Dendritic cell treated with granulocyte-macrophage colony-stimulating factor and Interleukin-4, amounts not matched to agents 40 ng/mL and 50 ng/mL, for 4 days (primary cell): ENCODE results near the gene GPRC5A.

Experiments used
- H3K27ac Mint-ChIP-seq: one replicate; pipeline ENCODE4 v1.8.0; 2022; ENCODE audit warnings: mild to moderate bottlenecking, mixed read lengths
- H3K27me3 Mint-ChIP-seq: one replicate; pipeline ENCODE4 v1.8.0; 2022; ENCODE audit warnings: mild to moderate bottlenecking, mixed read lengths
- H3K36me3 Mint-ChIP-seq: one replicate; pipeline ENCODE4 v1.8.0; 2022; ENCODE audit warnings: low read depth, mixed read lengths
- H3K4me1 Mint-ChIP-seq: one replicate; pipeline ENCODE4 v1.8.0; 2022; ENCODE audit warnings: low read depth, mixed read lengths
- H3K4me3 Mint-ChIP-seq: one replicate; pipeline ENCODE4 v1.8.0; 2022; ENCODE audit warnings: mild to moderate bottlenecking, moderate library complexity, mixed read lengths
- H3K9me3 Mint-ChIP-seq: one replicate; pipeline ENCODE4 v1.8.0; 2022; ENCODE audit warnings: mixed read lengths
- intact Hi-C: fragments of 100-400 bp; cut with micrococcal nuclease; formaldehyde crosslinking; loops from one replicate; pipeline ENCODE4 v1.15.0; 2022

GPRC5A gene

DNA sequence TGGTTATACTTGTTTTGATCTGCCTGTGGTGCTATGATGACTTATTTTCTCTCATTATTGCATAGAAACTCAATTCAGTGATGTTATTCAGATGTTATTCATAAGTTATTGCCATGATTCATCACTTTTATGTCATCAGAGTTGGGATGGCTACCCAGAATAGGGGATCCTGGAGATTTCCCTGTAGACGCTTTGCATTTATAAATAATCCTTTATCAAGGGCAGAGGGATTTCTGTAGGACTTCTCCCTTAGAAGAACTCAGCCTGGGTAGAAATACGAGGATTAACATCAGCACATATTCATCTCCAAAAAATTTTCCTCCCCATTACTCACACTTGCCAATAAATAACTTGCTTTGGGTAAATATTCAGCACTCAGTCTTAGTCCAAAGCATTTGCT, 4.9 kb downstream of the GPRC5A start:
- Mint-ChIP-seq H3K4me3 (no peak overlapping the region), H3K36me3 (no peaks in the 10 kb centered on the region), H3K27ac (no peak overlapping the region), H3K27me3 (peaks cover 28% of the 10 kb centered on the region), H3K9me3 (no peaks in the 10 kb centered on the region), H3K4me1 (peaks cover 6% of the 10 kb centered on the region)
- intact Hi-C loops, result no loop called here

DNA sequence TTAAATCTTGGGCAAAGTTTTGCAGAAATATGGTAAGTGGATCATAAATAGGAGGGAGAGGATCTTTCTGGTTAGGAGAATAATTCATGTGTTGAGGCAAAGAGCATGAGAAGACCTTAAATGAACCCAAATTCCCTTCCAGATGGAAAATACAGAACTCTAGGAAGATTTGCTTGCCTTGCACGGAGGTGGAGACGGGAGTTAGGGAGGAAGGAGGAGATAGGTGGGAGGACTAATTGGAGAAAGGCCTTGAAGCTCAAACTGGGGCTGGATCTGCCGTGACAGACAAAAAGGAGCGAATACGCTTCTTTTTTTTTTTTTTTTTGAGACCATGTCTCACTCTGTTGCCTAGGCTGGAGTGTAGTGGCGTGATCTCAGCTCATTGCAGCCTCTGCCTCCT, 5.9 kb downstream of the GPRC5A start:
- Mint-ChIP-seq H3K4me3 (no peak overlapping the region), H3K27me3 (peaks cover 20% of the 10 kb centered on the region), H3K4me1 (no peaks in the 10 kb centered on the region), H3K27ac (no peak overlapping the region), H3K36me3 (no peaks in the 10 kb centered on the region), H3K9me3 (no peaks in the 10 kb centered on the region)
- intact Hi-C loops, result no loop called here

DNA sequence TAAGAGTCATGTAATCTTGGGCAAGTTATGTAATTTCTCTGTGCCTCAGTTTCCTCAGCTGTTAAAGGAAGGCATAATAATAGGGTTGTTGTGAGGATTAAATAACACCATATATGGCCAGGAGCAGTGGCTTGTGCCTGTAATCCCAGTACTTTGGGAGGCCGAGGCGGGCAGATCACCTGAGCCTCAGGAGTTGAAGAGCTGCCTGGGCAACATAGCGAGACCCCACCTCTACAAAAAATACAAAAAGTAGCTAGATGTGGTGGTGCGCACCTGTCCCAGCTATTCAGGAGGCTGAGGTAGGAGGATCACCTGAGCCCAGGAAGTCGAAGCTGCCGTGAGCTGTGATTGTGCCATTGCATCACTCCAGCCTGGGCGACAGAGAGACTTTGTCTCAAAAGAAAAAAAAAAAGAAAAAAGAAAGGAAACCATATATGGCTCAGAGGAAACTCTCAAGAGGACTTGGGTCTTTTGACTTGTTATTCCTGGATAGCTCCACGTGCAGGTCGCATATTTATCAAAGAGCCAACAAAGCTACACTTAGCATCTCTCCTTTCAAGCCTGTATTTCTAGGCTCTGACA, 6.9 kb downstream of the GPRC5A start:
- H3K27ac Mint-ChIP-seq, result no peak overlapping the region
- no peak overlapping the region for H3K4me3 Mint-ChIP-seq
- H3K27me3 Mint-ChIP-seq, result peaks cover 11% of the 10 kb centered on the region
- no peaks in the 10 kb centered on the region for H3K36me3 Mint-ChIP-seq
- no peaks in the 10 kb centered on the region for H3K4me1 Mint-ChIP-seq
- intact Hi-C loops, result no loop called here
- no peaks in the 10 kb centered on the region for H3K9me3 Mint-ChIP-seq

DNA sequence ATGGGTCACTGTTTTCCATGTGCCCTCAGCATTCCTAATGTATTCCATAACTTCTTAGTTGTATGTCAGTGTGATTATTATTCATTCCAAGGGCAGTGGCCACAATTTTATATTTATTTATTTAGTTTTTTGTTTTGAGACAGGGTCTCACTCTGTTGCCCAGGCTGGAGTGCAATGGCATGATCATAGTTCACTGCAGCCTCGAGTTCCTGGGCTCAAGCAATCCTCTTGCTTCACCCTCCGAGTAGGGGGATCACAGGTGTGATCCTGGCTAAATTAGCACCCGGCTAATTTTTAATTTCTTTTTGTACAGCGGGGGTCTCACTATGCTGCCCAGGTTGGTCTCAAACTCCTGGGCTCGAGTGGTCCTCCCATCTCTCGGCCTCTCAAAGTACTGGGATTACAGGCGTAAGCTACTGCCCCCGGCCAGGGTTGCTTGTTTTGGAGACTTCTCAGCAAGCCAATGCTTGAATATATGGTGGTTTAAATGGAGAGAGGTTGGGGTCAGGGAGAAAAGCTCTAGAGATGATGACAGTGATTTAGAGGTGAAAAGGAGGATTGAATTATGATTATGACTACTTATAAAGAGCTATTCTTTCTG, 7.6 kb downstream of the GPRC5A start:
- Mint-ChIP-seq H3K4me1 (peaks cover 5% of the 10 kb centered on the region), H3K4me3 (no peak overlapping the region), H3K36me3 (no peaks in the 10 kb centered on the region), H3K27me3 (peaks cover 5% of the 10 kb centered on the region), H3K9me3 (no peaks in the 10 kb centered on the region), H3K27ac (no peak overlapping the region)
- intact Hi-C loops, result no loop called here

DNA sequence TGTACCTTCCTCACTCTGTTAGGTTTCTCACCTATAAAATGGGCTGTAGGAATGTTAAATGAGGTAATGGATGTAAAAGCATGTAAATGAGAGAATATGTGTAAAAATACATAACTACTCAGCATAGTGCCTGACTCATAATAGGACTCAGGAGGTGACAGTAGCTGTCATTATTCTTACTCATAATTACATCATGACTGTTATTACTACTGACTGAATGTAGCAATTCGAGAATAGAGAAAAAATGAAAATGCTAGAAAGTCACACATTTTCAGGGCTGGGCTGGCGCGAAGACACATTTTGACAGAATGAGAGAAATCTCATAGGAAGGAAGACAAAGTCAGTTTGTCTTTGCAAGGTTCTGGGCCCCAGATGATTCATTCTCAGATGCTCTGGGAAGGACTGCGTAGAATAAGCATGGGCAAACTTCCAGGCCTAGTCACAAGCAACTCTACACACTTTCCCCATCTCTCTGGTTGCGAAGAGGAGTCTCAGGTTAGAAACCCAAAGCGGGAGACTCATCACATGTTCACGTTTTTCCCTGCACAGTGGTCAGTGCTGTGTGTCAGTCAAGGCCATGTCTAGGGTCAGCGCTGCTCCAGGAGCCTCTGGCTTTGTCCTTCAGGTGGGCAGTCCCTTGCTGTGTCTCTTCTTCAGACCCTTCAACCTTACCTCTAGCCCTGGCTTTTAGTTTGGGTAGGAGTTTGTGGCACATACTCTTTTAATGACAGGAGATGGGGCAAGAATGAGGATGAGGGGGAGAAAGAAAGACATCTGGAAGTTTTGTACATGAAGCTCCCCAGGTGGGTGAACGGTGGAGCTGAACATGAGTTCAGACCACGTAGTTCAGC, 8.4 kb downstream of the GPRC5A start:
- intact Hi-C loops, result no loop called here
- H3K9me3 Mint-ChIP-seq, result no peaks in the 10 kb centered on the region
- H3K4me3 Mint-ChIP-seq, result no peak overlapping the region
- H3K4me1 Mint-ChIP-seq, result peaks cover 7% of the 10 kb centered on the region
- no peaks in the 10 kb centered on the region for H3K36me3 Mint-ChIP-seq
- H3K27me3 Mint-ChIP-seq, result peaks cover 4% of the 10 kb centered on the region
- H3K27ac Mint-ChIP-seq, result no peak overlapping the region

DNA sequence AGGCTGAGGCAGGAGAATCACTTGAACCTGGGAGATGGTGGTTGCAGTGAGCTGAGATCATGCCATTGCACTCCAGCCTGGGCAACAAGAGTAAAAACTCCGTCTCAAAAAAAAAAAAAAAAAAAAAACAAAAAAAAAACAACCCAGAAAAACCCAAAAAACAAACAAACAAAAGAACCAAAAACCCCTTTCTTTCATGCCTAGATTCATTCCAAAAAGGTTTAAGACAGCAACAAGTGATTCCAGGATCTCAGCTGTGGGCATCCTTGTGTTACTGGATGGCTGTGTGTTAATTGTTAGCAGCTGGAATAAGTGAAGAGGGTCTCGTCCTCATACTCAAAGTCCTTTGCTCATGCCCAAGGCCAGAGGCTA, 9.4 kb downstream of the GPRC5A start:
- Mint-ChIP-seq H3K27ac (no peak overlapping the region), H3K4me1 (peaks cover 7% of the 10 kb centered on the region), H3K36me3 (no peaks in the 10 kb centered on the region), H3K27me3 (peaks cover 4% of the 10 kb centered on the region), H3K9me3 (no peaks in the 10 kb centered on the region), H3K4me3 (no peak overlapping the region)
- intact Hi-C loops, result no loop called here

DNA sequence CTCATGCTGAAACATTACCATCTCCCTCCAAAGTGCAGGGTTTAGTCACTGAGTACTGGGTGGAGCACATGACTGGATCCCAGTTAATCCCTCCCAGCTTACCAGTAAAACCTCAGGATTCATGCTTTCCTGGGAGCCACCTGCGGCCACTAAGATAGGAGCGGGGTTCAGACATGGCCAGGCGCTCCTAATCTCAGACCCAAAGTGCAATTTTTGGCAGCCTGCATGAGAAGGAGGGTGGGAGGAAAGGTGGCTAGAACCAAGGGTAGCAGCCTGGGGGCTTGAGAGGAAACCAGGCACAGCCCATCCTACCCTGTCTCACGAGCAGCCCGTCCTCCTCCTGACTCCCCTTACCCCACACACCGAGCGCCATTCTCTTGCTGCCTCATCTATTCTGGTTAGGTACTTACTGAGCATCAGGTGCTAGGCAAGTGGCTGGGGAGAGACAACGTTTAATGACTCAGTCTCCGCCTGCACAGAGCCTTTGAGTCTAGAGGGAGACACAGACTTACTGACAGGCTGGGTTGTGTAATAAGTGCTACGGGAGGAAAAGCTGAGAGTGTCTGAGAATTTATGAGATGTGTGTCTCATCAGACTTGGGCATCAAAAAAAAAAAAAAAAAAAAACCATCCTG, 9.9 kb downstream of the GPRC5A start:
- Mint-ChIP-seq H3K9me3 (no peaks in the 10 kb centered on the region), H3K27ac (no peak overlapping the region), H3K36me3 (no peaks in the 10 kb centered on the region), H3K4me3 (no peak overlapping the region), H3K4me1 (peaks cover 7% of the 10 kb centered on the region), H3K27me3 (peaks cover 4% of the 10 kb centered on the region)
- intact Hi-C loops, result no loop called here

DNA sequence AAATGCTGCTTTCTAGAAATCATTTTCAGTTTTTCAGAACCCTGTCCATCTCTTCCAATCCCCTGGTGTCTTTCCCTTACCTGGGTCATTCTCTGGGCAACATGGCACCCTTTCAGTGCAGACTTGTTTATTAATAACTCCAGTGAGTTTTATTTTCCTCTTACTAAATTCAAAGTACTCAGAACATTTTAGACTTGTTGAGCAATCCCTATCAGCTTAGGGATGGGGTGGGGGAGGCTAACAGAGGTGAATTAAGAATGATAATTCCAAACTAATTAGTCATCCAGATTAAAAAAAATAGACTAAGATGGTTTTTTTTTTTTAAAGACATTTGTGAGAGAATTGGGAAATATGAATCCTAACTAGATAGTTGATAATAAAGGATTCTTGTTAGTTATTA, 10.7 kb downstream of the GPRC5A start:
- H3K36me3 Mint-ChIP-seq, result no peaks in the 10 kb centered on the region
- no peak overlapping the region for H3K4me3 Mint-ChIP-seq
- H3K27me3 Mint-ChIP-seq, result peaks cover 4% of the 10 kb centered on the region
- peaks cover 7% of the 10 kb centered on the region for H3K4me1 Mint-ChIP-seq
- intact Hi-C loops, result no loop called here
- H3K9me3 Mint-ChIP-seq, result no peaks in the 10 kb centered on the region
- no peak overlapping the region for H3K27ac Mint-ChIP-seq

DNA sequence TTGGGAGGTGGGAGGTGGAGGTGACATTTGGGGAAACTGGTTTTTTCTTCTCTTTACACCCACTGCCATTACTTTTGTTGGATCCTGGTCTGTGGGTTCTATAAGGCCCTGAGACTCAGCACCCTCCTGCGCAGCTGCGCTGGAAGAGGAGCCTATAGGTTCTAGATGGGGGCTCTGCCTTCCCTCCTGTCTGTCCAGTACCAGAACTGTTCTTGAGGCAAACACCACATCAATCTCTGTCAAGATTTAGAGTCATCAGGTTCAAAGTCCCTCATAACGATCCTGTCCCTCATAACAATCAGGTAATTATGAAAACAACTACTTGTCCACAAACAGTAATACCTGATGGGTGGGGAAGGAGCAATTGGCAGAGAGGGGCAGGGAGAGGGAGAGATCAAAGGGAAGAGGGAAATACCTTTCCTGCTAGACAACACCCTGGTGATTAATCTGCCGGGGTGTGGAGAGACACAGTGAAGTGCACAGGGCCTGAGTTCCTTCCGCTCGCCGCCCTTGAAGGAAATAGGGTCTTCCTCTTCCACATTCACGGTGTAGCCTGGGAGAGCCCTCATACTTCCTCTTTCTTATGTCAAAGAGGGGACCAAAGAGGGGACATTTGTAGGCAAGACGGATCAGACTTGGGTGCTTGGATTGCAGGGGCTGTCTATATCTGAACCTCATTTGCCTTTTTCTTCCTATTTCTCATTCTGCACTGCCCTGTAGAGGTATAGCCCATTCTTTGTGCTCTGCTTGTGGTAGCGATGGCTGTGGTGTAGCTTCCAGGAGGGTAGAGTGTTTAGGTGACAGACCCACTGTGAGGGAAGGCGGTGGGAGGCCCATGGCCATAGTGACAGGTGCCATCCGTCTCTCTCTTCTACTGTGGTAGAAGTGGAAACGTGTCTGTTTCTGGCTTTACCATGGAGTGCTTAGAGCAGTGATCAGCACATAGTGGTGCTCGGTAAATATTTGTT, 12.6 kb downstream of the GPRC5A start:
- Mint-ChIP-seq H3K27me3 (peaks cover 2% of the 10 kb centered on the region), H3K36me3 (no peaks in the 10 kb centered on the region), H3K9me3 (no peaks in the 10 kb centered on the region), H3K4me3 (no peak overlapping the region), H3K4me1 (peaks cover 7% of the 10 kb centered on the region), H3K27ac (no peak overlapping the region)
- intact Hi-C loops, result no loop called here

DNA sequence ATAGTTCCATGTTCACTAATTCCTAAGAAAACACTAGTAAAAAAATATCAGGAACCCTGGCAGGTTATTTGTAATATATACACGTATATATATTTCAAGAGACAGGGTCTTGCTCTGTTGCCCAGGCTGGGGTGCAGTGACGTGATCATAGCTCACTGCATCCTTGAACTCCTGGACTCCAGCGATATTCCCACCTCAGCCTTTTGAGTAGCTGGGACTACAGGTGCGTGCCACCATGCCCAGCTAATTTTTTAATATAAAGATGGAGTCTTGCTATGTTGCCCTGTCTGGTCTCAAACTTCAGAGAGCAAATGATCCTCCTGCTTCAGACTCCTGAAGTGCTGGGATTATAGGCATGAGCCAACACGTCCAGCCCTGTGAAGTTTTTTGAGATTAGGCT, 16.2 kb downstream of the GPRC5A start:
- Mint-ChIP-seq H3K27ac (no peak overlapping the region), H3K36me3 (no peaks in the 10 kb centered on the region), H3K27me3 (peaks cover 3% of the 10 kb centered on the region), H3K9me3 (no peaks in the 10 kb centered on the region), H3K4me3 (no peak overlapping the region), H3K4me1 (peaks cover 28% of the 10 kb centered on the region)
- intact Hi-C loops, result no loop called here

DNA sequence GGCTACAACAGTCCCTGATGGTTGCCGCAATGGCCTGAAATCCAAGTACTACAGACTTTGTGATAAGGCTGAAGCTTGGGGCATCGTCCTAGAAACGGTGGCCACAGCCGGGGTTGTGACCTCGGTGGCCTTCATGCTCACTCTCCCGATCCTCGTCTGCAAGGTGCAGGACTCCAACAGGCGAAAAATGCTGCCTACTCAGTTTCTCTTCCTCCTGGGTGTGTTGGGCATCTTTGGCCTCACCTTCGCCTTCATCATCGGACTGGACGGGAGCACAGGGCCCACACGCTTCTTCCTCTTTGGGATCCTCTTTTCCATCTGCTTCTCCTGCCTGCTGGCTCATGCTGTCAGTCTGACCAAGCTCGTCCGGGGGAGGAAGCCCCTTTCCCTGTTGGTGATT, 16.9 kb downstream of the GPRC5A start:
- no peaks in the 10 kb centered on the region for H3K36me3 Mint-ChIP-seq
- H3K27ac Mint-ChIP-seq, result no peak overlapping the region
- no peaks in the 10 kb centered on the region for H3K9me3 Mint-ChIP-seq
- H3K4me1 Mint-ChIP-seq, result peaks cover 33% of the 10 kb centered on the region
- peaks cover 3% of the 10 kb centered on the region for H3K27me3 Mint-ChIP-seq
- H3K4me3 Mint-ChIP-seq, result no peak overlapping the region
- intact Hi-C loops, result no loop called here

DNA sequence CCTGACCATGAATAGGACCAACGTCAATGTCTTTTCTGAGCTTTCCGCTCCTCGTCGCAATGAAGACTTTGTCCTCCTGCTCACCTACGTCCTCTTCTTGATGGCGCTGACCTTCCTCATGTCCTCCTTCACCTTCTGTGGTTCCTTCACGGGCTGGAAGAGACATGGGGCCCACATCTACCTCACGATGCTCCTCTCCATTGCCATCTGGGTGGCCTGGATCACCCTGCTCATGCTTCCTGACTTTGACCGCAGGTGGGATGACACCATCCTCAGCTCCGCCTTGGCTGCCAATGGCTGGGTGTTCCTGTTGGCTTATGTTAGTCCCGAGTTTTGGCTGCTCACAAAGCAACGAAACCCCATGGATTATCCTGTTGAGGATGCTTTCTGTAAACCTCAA, 17.3 kb downstream of the GPRC5A start:
- Mint-ChIP-seq H3K36me3 (no peaks in the 10 kb centered on the region), H3K9me3 (no peaks in the 10 kb centered on the region), H3K27ac (no peak overlapping the region), H3K27me3 (peaks cover 3% of the 10 kb centered on the region), H3K4me1 (peaks cover 31% of the 10 kb centered on the region), H3K4me3 (no peak overlapping the region)
- intact Hi-C loops, result no loop called here

DNA sequence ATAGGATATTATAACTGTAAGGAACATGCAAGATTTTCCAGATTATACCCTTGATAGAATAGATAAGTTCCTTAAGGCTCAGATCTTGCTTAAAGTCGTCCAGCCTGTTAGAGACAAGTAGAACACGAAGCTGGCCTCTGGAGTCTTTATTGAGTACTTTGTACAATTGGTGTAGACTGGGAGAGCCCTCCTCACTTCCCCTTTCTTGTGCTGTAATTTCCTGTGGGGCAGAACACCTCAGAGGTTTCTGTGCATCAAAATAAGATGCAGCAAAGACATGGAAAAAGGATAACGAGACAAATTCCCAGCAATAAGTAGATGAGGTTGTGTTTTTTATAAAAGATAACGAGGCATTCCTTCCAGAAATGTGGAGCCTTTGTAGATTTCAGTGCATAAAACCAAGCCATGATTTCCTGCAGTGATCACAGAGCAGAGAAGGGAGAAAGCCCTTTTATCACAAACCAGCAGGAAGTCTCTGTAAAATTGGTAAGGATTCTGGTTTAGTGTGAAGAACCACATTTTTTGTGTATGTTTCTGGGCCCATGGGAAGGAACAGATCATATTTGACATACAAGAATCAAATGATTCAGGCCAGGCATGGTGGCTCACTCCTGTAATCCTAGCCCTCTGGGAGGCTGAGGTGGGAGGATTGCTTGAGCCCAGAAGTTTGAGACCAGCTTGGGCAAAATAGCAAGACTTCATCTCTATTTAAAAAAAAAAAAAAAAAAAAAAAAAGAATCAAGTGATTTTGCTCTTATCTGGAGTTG, 18.0 kb downstream of the GPRC5A start:
- Mint-ChIP-seq H3K27me3 (peaks cover 3% of the 10 kb centered on the region), H3K4me3 (no peak overlapping the region), H3K36me3 (no peaks in the 10 kb centered on the region), H3K9me3 (no peaks in the 10 kb centered on the region), H3K27ac (no peak overlapping the region), H3K4me1 (peaks cover 26% of the 10 kb centered on the region)
- intact Hi-C loops, result no loop called here
